BJ (cell line): ENCODE results near the gene PAK5. TPM values are rescaled to one million over a fixed set of nuclear protein-coding genes. Genes with fewer than 3 reads are reported as not detected.

Source experiments
- CTCF ChIA-PET: fragments of 350-600 bp; formaldehyde crosslinking; extraction: SDS; loops from one replicate; lab custom pipeline; 2021; ENCODE audit warnings: antibody characterized with exemption, inconsistent platforms; lab: Yijun Ruan, JAX
- POLR2A ChIA-PET: fragments of 300-600 bp; sonication (Branson Sonifier 250); formaldehyde crosslinking; extraction: SDS; loops from one replicate; lab custom pipeline; 2021; ENCODE audit warnings: antibody characterized with exemption; lab: Charles Lee
- DNase-seq: peaks from one replicate; pipeline ENCODE4 v3.0.0-alpha.2; 2011; ENCODE audit warnings: low read depth
- H3K27me3 ChIP-seq: 2 replicates; pipeline ENCODE4 v1.6.0; 2011; ENCODE audit warnings: low read length; ENCODE audit not compliant: control insufficient read depth, insufficient read depth
- H3K36me3 ChIP-seq: 2 replicates; pipeline ENCODE4 v1.5.1; 2011; ENCODE audit warnings: low read length; ENCODE audit not compliant: control insufficient read depth, insufficient read depth
- H3K4me3 ChIP-seq: 2 replicates; pipeline ENCODE4 v1.5.1; 2011; ENCODE audit warnings: low read depth, mild to moderate bottlenecking, control low read depth, low read length
- polyA plus RNA-seq: library from polyadenylated mRNA; depleted of rRNA; stranded (reverse); fragments of >200 nt; gene quantifications from 2 replicates; pipeline ENCODE4 v1.2.3, GENCODE V29; 2011
- TF ChIP-seq, protein P1 (sequence below): IDR thresholded peaks from 2 replicates; pipeline ENCODE4 v1.5.1; 2011; ENCODE audit warnings: low read depth, mild to moderate bottlenecking, control low read depth, inconsistent platforms, low read length, moderate library complexity; ENCODE audit not compliant: insufficient read depth

The PAK5 gene
- polyA plus RNA-seq, 1 experiment, result not detected

DNA sequence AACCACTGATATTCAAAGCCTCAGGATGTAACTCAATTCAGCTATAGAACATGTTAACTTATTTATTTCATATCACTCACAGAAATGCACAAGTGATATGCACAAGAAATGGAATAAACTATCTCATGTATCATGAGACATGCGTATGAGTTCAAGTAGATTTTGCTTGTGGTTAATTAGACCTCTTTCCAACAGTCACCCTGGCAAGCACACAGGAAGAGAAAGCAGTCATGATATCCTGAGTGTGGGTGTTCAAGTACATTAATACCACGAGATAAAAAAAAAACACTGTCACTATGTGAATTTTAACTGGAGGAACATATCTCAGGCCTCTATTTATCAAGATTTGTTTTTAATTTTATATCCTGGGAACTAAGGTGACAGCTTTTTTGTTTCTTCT lies 260.3 kb downstream of the PAK5 start:
- ChIA-PET CTCF (interaction anchor here (0.7 kb wide), 1 partner anchor 9 kb away, joined by 7 read pairs; no protein-coding TSS in a partner anchor), POLR2A (no interaction called here)
- TF ChIP-seq, protein P1, sequence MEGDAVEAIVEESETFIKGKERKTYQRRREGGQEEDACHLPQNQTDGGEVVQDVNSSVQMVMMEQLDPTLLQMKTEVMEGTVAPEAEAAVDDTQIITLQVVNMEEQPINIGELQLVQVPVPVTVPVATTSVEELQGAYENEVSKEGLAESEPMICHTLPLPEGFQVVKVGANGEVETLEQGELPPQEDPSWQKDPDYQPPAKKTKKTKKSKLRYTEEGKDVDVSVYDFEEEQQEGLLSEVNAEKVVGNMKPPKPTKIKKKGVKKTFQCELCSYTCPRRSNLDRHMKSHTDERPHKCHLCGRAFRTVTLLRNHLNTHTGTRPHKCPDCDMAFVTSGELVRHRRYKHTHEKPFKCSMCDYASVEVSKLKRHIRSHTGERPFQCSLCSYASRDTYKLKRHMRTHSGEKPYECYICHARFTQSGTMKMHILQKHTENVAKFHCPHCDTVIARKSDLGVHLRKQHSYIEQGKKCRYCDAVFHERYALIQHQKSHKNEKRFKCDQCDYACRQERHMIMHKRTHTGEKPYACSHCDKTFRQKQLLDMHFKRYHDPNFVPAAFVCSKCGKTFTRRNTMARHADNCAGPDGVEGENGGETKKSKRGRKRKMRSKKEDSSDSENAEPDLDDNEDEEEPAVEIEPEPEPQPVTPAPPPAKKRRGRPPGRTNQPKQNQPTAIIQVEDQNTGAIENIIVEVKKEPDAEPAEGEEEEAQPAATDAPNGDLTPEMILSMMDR, result no peak
- DNase-seq, result no peak
- Histone ChIP-seq H3K27me3 (no peaks in the 10 kb centered on the region; the same call in 1 of the 2 replicates), H3K4me3 (no peak overlapping the region), H3K36me3 (no peaks in the 10 kb centered on the region)

DNA sequence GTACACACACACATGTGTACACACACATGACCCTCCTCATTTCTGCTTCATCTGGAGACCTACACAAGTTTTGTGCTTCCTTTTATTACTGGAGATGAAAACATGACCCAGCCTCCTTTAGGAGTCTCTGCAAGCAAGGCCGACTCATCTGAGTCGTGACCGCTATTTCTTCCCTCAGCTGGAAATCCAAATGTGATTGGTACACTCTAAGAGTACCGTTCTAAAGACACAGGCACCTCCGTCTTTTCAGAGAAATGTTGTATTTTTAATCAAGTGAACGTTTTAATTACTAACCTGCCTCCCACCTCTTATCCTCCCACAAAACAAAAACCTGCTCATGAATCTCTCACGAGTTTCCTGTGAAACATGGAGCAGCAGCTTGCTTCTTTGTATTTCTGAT lies 261.5 kb downstream of the PAK5 start:
- Histone ChIP-seq H3K4me3 (no peak overlapping the region), H3K27me3 (no peaks in the 10 kb centered on the region; the same call in 1 of the 2 replicates), H3K36me3 (no peaks in the 10 kb centered on the region)
- CTCF ChIA-PET, result no interaction called here
- no peak for DNase-seq
- POLR2A ChIA-PET, result no interaction called here
- TF ChIP-seq, protein P1, result no peak

DNA sequence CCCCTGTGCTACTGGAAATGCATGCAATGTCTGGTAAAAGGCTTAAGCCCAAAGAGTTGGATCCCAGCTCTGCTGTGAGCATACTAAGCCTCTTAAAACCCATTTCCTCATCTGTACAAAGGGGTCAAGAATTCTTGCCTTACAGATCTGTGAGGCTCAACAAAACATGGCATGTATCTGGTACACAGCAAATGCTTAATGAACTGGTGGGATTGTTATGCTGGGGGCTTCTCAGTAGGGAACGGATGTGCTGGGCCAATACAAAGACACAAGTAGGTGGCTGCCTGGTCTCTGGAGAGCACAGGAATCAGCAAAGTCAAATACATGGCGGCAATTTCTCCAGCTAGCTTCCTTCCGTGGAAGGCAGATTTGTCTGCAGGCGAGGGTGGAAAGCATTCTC lies 262.2 kb downstream of the PAK5 start:
- Histone ChIP-seq H3K4me3 (no peak overlapping the region), H3K36me3 (no peaks in the 10 kb centered on the region), H3K27me3 (no peaks in the 10 kb centered on the region; the same call in 1 of the 2 replicates)
- DNase-seq, result no peak
- ChIA-PET POLR2A (no interaction called here), CTCF (no interaction called here)
- TF ChIP-seq, protein P1, result no peak

DNA sequence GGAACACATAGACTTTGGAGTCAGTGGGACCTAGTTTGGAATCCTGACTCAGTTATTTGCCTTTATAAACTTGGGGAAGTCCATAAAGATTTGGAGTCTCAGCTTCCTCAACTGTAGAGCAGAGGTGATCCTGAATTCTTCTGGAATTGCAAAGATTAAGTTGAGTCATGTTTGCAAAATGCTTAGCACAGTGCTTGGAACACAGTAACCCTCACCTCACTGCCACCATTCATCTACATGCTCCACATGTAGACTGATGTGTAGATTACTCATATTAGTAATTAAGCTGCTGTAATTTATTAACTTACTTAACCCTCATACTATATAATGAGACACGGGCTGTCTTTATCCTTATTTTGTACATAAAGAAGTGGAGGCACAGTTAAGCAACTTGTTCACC lies 263.0 kb downstream of the PAK5 start:
- CTCF ChIA-PET, result interaction anchor here (1.1 kb wide), 1 partner anchor 20 kb away, joined by 3 read pairs; no protein-coding TSS in a partner anchor
- Histone ChIP-seq H3K27me3 (peaks cover 1% of the 10 kb centered on the region; the same call in 1 of the 2 replicates), H3K36me3 (no peaks in the 10 kb centered on the region), H3K4me3 (no peak overlapping the region)
- TF ChIP-seq, protein P1, result no peak
- POLR2A ChIA-PET, result no interaction called here
- DNase-seq, result no peak

DNA sequence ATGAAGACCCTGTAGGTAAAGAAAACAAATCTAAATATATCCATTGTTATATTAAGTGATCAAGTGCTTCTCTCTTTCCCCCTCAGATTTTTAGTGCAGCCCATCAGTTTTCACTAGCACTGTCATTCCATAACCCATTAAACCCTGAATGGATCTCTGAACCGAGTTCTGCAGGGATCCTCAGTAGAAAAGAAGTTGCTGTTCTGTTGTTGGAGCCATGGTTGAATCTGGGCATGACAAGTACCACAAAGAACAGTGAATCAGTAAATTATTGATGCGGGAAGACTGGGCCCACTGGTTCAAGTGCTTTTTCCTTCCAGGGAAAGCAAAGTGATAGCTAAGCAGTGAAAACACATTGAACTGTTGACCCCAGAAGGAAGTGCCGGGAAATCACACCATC lies 264.1 kb downstream of the PAK5 start:
- H3K4me3 ChIP-seq, result no peak overlapping the region
- H3K36me3 ChIP-seq, result no peaks in the 10 kb centered on the region
- ChIA-PET POLR2A (no interaction called here), CTCF (no interaction called here)
- peaks cover 1% of the 10 kb centered on the region; the same call in 1 of the 2 replicates for H3K27me3 ChIP-seq
- TF ChIP-seq, protein P1, result no peak
- no peak for DNase-seq
